ENCODE measurements around the gene CASP8. TPM values are rescaled to one million over a fixed set of nuclear protein-coding genes. Genes with fewer than 3 reads are reported as not detected.

The CASP8 gene
- total RNA-seq, 4 donors from 2014 or later, result 10.9 to 26.4 (median 18.5) TPM

DNA sequence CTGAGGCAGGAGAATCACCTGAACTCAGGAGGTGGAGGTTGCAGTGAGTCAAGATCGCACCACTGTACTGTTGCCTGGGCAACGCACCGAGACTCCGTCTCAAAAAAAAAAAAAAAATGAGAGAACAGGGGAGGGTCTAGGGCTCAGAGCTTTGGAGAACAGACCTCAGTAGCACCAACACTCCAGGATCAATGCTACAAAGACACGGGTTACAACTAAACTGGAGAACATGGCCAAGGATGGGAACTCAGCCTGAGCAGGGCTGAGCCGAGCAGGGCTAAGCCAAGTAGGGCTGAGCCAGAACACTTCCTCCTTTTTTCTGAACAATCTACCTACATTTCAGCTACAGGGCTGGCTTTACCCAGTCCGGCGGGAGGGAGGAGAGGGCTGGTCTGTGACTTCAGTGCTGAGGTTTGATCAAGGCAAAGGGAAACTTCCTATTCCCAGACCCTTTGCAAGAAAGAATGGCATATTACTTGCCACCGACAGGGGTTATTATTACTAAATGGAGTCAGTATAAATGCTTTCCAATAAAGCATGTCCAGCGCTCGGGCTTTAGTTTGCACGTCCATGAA is 2.9 kb upstream of the CASP8 start:
- no peak for DNase-seq (ENCODE audit: low spot score in 2 of 2)
- intact Hi-C loops (cut with DNase I; ENCODE audit: low total_unique reads), result no loop called here
- WGBS, 2 donors, result 2 to 10% methylated on average over 12 of the region's 12 CpGs
- TF ChIP-seq, protein P1, sequence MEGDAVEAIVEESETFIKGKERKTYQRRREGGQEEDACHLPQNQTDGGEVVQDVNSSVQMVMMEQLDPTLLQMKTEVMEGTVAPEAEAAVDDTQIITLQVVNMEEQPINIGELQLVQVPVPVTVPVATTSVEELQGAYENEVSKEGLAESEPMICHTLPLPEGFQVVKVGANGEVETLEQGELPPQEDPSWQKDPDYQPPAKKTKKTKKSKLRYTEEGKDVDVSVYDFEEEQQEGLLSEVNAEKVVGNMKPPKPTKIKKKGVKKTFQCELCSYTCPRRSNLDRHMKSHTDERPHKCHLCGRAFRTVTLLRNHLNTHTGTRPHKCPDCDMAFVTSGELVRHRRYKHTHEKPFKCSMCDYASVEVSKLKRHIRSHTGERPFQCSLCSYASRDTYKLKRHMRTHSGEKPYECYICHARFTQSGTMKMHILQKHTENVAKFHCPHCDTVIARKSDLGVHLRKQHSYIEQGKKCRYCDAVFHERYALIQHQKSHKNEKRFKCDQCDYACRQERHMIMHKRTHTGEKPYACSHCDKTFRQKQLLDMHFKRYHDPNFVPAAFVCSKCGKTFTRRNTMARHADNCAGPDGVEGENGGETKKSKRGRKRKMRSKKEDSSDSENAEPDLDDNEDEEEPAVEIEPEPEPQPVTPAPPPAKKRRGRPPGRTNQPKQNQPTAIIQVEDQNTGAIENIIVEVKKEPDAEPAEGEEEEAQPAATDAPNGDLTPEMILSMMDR (IDR thresholded peaks at IDR 0.05), result no peak
- no peak for TF ChIP-seq POLR2A (IDR thresholded peaks at IDR 0.05)
- no peak overlapping the region for H3K4me3 ChIP-seq (ENCODE audit: low read depth, poor library complexity, severe bottlenecking)

DNA sequence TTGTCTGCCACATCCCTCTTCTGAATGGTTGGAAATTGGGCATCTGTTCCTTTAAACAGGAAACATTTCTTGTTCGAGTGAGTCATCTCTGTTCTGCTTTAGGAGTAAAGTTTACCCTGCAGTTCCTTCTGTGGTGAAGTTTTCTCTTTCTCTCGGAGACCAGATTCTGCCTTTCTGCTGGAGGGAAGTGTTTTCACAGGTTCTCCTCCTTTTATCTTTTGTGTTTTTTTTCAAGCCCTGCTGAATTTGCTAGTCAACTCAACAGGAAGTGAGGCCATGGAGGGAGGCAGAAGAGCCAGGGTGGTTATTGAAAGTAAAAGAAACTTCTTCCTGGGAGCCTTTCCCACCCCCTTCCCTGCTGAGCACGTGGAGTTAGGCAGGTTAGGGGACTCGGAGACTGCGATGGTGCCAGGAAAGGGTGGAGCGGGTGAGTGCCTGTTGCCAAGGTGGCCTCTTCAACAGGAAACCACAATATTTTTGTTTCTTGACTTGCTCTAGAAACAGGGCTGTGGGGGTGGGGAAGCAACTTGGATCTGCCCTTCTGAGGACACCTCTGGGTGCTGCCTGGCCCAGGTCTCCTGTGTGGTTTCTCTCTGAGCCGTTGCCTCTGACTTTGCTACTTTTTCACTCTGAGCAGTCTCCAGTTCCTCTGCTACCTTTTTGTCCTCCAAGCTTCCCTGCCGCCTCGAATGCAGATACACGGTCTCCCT is 2.2 kb upstream of the CASP8 start:
- no peak for TF ChIP-seq POLR2A (IDR thresholded peaks at IDR 0.05)
- TF ChIP-seq, protein P1 (IDR thresholded peaks at IDR 0.05), result no peak
- WGBS, 2 donors, result 0% methylated on average over 10 of the region's 10 CpGs
- peak overlapping the region; percentile 61 for H3K4me3 ChIP-seq (ENCODE audit: low read depth, poor library complexity, severe bottlenecking)
- peak; percentile 78 to 93 for DNase-seq (ENCODE audit: low spot score in 2 of 2)
- intact Hi-C loops (cut with DNase I; ENCODE audit: low total_unique reads), result no loop called here

DNA sequence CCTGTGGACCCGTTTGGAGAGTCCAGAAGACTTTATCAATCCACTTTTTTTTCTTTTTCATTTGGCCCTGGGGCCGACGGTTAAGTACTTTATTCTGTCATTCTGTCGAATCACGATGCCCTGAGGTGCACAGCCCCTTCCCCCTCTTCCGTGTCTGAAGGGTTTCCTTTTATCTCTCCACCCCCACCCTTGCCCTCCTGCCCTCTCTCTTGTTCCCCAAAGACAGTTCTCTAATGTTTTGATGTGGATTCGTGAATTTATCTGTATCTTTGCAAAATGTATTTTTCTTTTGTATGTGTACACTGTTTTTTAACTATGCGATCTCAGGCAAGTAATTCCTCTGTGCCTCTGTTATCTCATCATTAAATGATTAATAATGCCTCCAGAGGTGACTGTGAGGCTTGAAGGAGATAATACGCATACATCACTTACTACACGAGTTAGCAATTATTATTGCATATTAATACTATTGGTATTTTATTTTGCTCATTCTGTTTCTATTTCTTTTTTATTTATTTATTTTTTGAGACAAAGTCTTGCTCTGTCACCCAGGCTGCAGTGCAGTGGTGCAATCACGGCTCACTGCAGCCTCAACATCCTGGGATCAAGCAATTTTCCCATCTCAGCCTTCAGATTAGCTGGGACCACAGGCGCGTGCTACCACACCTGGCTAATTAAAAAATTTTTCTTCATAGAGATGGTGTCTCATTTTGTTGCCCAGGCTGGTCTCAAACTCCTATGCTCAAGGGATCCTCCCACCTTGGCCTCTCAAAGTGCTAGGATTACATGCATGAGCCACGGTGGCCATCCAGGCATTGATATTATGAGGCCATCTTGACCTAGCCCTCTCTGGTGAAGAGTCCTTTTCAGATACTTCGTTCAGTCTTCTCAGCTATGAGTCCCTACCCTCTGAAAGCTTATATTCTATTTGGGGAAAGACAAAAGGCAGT is 1.4 kb upstream of the CASP8 start:
- no peak for TF ChIP-seq POLR2A (IDR thresholded peaks at IDR 0.05)
- TF ChIP-seq, protein P1 (IDR thresholded peaks at IDR 0.05), result no peak
- DNase-seq (ENCODE audit: low spot score in 2 of 2), result peak in 1 of 2 donors; percentile 20
- peak overlapping the region; percentile 61 for H3K4me3 ChIP-seq (ENCODE audit: low read depth, poor library complexity, severe bottlenecking)
- 21 to 24% methylated on average over 15 of the region's 15 CpGs for WGBS, 2 donors
- intact Hi-C loops (cut with DNase I; ENCODE audit: low total_unique reads), result no loop called here

DNA sequence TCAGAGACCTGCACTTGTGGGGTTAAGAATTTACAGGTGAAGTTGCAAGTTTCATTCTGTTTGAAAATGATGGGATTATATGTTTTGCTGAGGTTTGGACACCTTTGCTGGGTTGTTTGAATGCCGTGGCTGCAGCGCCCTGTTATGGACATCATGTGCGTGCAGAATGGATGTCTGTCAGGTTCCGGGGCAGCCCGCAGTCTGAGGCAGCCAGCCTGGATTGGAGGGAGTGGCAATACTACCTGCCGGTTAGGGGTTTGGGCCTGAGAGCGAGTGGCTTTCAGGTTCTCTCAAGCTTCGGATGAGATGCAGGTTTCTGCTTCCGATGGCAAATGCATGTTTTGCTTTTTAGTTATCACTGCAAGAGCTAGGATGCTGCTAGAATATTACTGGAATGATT is 1.1 kb downstream of the CASP8 start:
- intact Hi-C loops (cut with DNase I; ENCODE audit: low total_unique reads), result no loop called here
- WGBS, 2 donors, result 54 to 77% methylated on average over 9 of the region's 9 CpGs
- TF ChIP-seq, protein P1 (IDR thresholded peaks at IDR 0.05), result no peak
- TF ChIP-seq POLR2A (IDR thresholded peaks at IDR 0.05), result no peak
- no peak overlapping the region for H3K4me3 ChIP-seq (ENCODE audit: low read depth, poor library complexity, severe bottlenecking)
- DNase-seq (ENCODE audit: low spot score in 2 of 2), result no peak

DNA sequence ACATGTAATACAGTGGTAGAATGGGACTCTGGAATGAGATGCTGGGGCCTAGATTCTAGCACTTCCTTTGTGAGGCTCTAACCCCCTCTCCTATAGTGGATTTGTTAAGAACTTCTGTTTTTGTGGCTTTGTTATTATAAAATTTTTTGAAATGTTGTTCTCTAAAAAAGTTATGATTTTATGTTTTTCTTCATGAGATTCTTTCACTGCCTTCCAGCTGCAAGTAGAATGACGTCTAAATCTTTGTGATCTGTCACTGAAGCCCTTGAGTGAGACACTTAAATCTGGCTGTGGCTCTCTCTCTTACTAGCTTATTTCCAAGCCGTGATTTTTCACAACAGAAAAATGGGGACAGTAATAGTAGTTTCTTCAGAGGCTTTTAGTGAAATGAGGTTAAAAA is 1.6 kb downstream of the CASP8 start:
- intact Hi-C loops (cut with DNase I; ENCODE audit: low total_unique reads), result no loop called here
- H3K4me3 ChIP-seq (ENCODE audit: low read depth, poor library complexity, severe bottlenecking), result no peak overlapping the region
- TF ChIP-seq POLR2A (IDR thresholded peaks at IDR 0.05), result no peak
- TF ChIP-seq, protein P1 (IDR thresholded peaks at IDR 0.05), result no peak

More for the DNA sequence above, 1.6 kb downstream of the CASP8 start:
- WGBS, 2 donors, result 47 to 63% methylated on average over 2 of the region's 2 CpGs
- no peak for DNase-seq (ENCODE audit: low spot score in 2 of 2)
